ENCODE data around the gene CBLN1. TPM values are rescaled to one million over a fixed set of nuclear protein-coding genes. Genes with fewer than 3 reads are reported as not detected.
A peak's percentile ranks its signal among the peaks of the same experiment; 100 is the strongest.

The CBLN1 gene
- total and polyA plus RNA-seq, 9 of the 15 experiments (the other 6 are each of a cell fraction or from before 2014, with no cell fraction given) = not detected

GRCh38 chr16:49281843-49282642 lies 405 bp upstream of the CBLN1 start (continued):
- TF ChIP-seq SREBF1 (IDR thresholded peaks at IDR 0.05; ENCODE audit: borderline replicate concordance, low read depth, low read length) (no peak), CGGBP1 (CRISPR knock-in tag; IDR thresholded peaks at IDR 0.05) (no peak), ASH1L (IDR thresholded peaks at IDR 0.05; ENCODE audit: borderline replicate concordance, low read depth, partially characterized antibody) (no peak), TBP (optimal IDR thresholded peaks at IDR 0.05; ENCODE audit: low read depth, low read length) (peak; percentile 2), ELF2 (CRISPR knock-in tag; IDR thresholded peaks at IDR 0.05) (no peak), FOXA1 (IDR thresholded peaks at IDR 0.05; ENCODE audit: borderline replicate concordance) (no peak), FOXK1 (CRISPR knock-in tag; IDR thresholded peaks at IDR 0.05; ENCODE audit: borderline replicate concordance) (no peak), HNRNPLL (IDR thresholded peaks at IDR 0.05; ENCODE audit: low read depth, low read length, poor library complexity, severe bottlenecking) (no peak), BRD9 (IDR thresholded peaks at IDR 0.05; ENCODE audit: low read depth, partially characterized antibody) (no peak), ZNF324 (CRISPR knock-in tag; IDR thresholded peaks at IDR 0.05) (no peak), HDAC3 (IDR thresholded peaks at IDR 0.05; ENCODE audit: borderline replicate concordance, partially characterized antibody) (no peak), SMAD2 (IDR thresholded peaks at IDR 0.05; ENCODE audit: low read depth, low read length) (no peak), CTBP1 (IDR thresholded peaks at IDR 0.05; ENCODE audit: borderline replicate concordance) (peak; percentile 100), ETV1 (tag; conservative IDR thresholded peaks at IDR 0.05; ENCODE audit: low read depth) (no peak)
- TF ChIP-seq, protein P1, sequence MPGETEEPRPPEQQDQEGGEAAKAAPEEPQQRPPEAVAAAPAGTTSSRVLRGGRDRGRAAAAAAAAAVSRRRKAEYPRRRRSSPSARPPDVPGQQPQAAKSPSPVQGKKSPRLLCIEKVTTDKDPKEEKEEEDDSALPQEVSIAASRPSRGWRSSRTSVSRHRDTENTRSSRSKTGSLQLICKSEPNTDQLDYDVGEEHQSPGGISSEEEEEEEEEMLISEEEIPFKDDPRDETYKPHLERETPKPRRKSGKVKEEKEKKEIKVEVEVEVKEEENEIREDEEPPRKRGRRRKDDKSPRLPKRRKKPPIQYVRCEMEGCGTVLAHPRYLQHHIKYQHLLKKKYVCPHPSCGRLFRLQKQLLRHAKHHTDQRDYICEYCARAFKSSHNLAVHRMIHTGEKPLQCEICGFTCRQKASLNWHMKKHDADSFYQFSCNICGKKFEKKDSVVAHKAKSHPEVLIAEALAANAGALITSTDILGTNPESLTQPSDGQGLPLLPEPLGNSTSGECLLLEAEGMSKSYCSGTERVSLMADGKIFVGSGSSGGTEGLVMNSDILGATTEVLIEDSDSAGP (CRISPR knock-in tag; IDR thresholded peaks at IDR 0.05) = no peak
- TF ChIP-seq, protein P2, sequence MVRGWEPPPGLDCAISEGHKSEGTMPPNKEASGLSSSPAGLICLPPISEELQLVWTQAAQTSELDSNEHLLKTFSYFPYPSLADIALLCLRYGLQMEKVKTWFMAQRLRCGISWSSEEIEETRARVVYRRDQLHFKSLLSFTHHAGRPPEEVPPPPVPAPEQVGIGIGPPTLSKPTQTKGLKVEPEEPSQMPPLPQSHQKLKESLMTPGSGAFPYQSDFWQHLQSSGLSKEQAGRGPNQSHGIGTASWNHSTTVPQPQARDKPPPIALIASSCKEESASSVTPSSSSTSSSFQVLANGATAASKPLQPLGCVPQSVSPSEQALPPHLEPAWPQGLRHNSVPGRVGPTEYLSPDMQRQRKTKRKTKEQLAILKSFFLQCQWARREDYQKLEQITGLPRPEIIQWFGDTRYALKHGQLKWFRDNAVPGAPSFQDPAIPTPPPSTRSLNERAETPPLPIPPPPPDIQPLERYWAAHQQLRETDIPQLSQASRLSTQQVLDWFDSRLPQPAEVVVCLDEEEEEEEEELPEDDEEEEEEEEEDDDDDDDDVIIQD (CRISPR knock-in tag; IDR thresholded peaks at IDR 0.05) = no peak
- TF ChIP-seq, protein P3, sequence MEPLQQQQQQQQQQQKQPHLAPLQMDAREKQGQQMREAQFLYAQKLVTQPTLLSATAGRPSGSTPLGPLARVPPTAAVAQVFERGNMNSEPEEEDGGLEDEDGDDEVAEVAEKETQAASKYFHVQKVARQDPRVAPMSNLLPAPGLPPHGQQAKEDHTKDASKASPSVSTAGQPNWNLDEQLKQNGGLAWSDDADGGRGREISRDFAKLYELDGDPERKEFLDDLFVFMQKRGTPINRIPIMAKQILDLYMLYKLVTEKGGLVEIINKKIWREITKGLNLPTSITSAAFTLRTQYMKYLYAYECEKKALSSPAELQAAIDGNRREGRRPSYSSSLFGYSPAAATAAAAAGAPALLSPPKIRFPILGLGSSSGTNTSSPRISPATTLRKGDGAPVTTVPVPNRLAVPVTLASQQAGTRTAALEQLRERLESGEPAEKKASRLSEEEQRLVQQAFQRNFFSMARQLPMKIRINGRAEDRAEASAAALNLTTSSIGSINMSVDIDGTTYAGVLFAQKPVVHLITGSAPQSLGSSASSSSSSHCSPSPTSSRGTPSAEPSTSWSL (CRISPR knock-in tag; IDR thresholded peaks at IDR 0.05; ENCODE audit: borderline replicate concordance) = no peak
- TF ChIP-seq, protein P4, sequence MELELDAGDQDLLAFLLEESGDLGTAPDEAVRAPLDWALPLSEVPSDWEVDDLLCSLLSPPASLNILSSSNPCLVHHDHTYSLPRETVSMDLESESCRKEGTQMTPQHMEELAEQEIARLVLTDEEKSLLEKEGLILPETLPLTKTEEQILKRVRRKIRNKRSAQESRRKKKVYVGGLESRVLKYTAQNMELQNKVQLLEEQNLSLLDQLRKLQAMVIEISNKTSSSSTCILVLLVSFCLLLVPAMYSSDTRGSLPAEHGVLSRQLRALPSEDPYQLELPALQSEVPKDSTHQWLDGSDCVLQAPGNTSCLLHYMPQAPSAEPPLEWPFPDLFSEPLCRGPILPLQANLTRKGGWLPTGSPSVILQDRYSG (tag; conservative IDR thresholded peaks at IDR 0.05; ENCODE audit: low read depth) = no peak
- TF ChIP-seq, protein P5, sequence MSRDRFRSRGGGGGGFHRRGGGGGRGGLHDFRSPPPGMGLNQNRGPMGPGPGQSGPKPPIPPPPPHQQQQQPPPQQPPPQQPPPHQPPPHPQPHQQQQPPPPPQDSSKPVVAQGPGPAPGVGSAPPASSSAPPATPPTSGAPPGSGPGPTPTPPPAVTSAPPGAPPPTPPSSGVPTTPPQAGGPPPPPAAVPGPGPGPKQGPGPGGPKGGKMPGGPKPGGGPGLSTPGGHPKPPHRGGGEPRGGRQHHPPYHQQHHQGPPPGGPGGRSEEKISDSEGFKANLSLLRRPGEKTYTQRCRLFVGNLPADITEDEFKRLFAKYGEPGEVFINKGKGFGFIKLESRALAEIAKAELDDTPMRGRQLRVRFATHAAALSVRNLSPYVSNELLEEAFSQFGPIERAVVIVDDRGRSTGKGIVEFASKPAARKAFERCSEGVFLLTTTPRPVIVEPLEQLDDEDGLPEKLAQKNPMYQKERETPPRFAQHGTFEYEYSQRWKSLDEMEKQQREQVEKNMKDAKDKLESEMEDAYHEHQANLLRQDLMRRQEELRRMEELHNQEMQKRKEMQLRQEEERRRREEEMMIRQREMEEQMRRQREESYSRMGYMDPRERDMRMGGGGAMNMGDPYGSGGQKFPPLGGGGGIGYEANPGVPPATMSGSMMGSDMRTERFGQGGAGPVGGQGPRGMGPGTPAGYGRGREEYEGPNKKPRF (IDR thresholded peaks at IDR 0.05; ENCODE audit: low read depth, low read length) = no peak
